Esophagus (tissue), 2 donors: ENCODE measurements around the gene PSORS1C2. TPM values are rescaled to one million over a fixed set of nuclear protein-coding genes. Genes with fewer than 3 reads are reported as not detected.
A peak's percentile ranks its signal among the peaks of the same experiment; 100 is the strongest.

Experiments used
- H3K27ac ChIP-seq, 2 donors: one replicate each; pipeline ENCODE4 v1.5.1; 2013; ENCODE audit warnings: low read depth in 2 of 2, mild to moderate bottlenecking in 2 of 2, inconsistent platforms in 1 of 2, low read length in 1 of 2, moderate library complexity in 1 of 2
- H3K27me3 ChIP-seq, 2 donors: one replicate each; pipeline ENCODE4 v1.6.1; 2013; ENCODE audit warnings: low read length in 2 of 2, control low read depth in 1 of 2, mild to moderate bottlenecking in 1 of 2; ENCODE audit not compliant: insufficient read depth in 2 of 2, control insufficient read depth in 1 of 2
- H3K36me3 ChIP-seq, 2 donors: one replicate each; pipeline ENCODE4 v1.6.1; 2013; ENCODE audit warnings: low read length in 1 of 2; ENCODE audit not compliant: control insufficient read depth in 2 of 2, insufficient read depth in 2 of 2
- H3K4me1 ChIP-seq, 2 donors: one replicate each; pipeline ENCODE4 v1.6.1; 2013; ENCODE audit warnings: low read length in 1 of 2; ENCODE audit not compliant: control insufficient read depth in 2 of 2, insufficient read depth in 2 of 2
- H3K4me3 ChIP-seq, 2 donors: one replicate each; pipeline ENCODE4 v1.5.1; 2013; ENCODE audit warnings: low read length in 2 of 2, mild to moderate bottlenecking in 2 of 2, low read depth in 1 of 2, moderate library complexity in 1 of 2
- H3K9me3 ChIP-seq, 2 donors: one replicate each; pipeline ENCODE4 v1.6.1; 2013; ENCODE audit warnings: mild to moderate bottlenecking in 2 of 2, low read depth in 1 of 2, low read length in 1 of 2, moderate library complexity in 1 of 2; ENCODE audit not compliant: control insufficient read depth in 2 of 2, insufficient read depth in 1 of 2
- WGBS, 2 donors: extraction: QIAGEN DNeasy Blood & Tissue Kit; methylation state at CpG; one replicate each; pipeline ENCODE4 v1.1.7; 2013; 5-methylcytosine and 5-hydroxymethylcytosine counted together
- polyA plus RNA-seq, 2 donors: library from polyadenylated mRNA; stranded (reverse); fragments of 200-250 nt; gene quantifications; one replicate each; pipeline ENCODE4 v1.2.3, GENCODE V29; 2013
- donor health status: healthy with polysubstance abuse.
- donor health status: Bipolar disorder and iron deficiency.

Gene PSORS1C2
- polyA plus RNA-seq, 2 donors = 0.22 to 0.81 TPM

DNA sequence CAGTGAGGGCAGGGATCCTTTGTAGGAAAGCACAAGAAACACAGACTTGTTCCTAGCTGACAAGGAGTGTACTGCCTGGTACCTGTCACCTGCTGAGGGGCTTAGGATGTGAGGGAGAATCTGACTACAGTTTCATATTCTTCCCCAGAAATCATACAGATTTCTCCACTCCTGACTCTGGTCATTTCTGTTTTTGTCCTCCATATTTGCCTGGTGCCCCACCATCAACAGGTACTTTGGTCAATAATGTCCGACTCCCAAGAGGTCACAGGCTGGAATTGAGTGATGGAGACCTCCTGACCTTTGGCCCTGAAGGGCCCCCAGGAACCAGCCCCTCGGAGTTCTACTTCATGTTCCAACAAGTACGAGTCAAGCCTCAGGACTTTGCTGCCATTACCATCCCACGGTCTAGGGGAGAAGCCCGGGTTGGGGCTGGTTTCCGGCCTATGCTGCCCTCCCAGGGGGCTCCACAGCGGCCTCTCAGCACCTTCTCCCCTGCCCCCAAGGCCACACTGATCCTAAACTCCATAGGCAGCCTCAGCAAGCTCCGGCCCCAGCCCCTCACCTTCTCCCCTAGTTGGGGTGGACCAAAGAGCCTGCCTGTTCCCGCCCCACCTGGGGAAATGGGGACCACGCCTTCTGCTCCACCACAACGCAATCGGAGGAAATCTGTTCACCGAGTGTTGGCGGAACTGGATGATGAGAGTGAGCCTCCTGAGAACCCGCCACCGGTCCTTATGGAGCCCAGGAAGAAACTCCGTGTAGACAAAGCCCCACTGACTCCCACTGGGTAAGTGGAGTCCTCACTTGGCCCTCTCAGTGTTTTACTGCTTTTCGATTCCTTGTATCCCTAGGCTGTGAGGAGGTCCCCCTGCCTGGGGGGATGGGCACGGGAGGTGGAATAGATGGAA lies 22.6 kb upstream of the PSORS1C2 start:
- 90 to 91% methylated on average over 19 of the region's 19 CpGs for WGBS, 2 donors
- Histone ChIP-seq H3K36me3 (peaks cover 0 to 1% of the 10 kb centered on the region in 2 donors), H3K4me1 (peaks cover 8 to 10% of the 10 kb centered on the region in 2 donors), H3K9me3 (no peaks in the 10 kb centered on the region), H3K4me3 (no peak overlapping the region), H3K27ac (no peak overlapping the region), H3K27me3 (no peaks in the 10 kb centered on the region)

GRCh38 chr6:31158863-31159855 lies 20.3 kb upstream of the PSORS1C2 start:
- WGBS, 2 donors = 12 to 13% methylated on average over 34 to 35 of the region's 35 CpGs
- no peaks in the 10 kb centered on the region for H3K27me3 ChIP-seq
- H3K4me3 ChIP-seq = peak overlapping the region; percentile 64 to 76
- H3K27ac ChIP-seq = peak overlapping the region in 1 of 2 donors; percentile 84
- no peaks in the 10 kb centered on the region for H3K9me3 ChIP-seq
- H3K36me3 ChIP-seq = peaks cover 0 to 7% of the 10 kb centered on the region in 2 donors
- H3K4me1 ChIP-seq = peaks cover 8 to 10% of the 10 kb centered on the region in 2 donors

DNA sequence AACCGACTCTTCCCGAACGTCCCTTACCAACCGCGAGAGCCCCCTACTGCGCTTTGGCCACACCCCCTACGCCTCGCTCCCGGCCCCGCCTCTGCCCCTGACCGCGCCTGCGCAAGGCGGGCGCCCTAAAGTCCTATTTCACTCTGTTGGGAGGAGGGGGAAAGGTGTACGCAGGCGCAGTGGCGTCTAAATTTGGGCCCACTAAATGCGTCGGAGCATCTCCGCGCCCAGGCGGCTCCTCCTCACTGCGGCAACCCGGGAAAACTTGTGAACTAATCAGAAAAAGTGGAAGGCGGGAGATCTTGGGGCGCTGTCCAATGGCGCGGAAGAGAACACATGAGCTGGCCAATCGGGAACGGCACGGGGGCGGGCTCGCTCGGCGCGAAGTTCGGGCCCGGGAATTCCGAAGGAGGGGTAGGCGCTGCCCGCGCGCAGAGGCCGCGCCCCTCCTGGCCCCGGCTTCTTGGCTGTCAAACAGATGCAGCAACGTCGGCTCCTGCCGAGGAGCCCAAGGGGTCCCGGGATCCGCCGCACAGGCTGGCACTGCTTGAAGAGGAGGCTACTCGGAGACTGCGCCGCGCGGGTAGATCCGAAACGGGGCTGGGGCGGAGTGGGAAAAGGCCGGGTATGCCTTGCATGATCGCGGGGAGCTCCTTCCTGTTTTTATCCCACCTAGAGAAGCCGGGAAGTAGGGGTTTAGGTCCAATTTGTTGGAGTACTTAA lies 19.4 kb upstream of the PSORS1C2 start, which contains the start of gene TCF19:
TCF19 (plus strand) TSS at position 450 of the 723 bp plus-strand sequence. CDS start 881 bp downstream, outside the sequence.
- peaks cover 0 to 7% of the 10 kb centered on the region in 2 donors for H3K36me3 ChIP-seq
- peak within 1 kb of the TSS; percentile 64 to 76 for H3K4me3 ChIP-seq
- 0% methylated on average over 56 to 65 of the region's 65 CpGs for WGBS, 2 donors
- H3K27ac ChIP-seq = peak within 1 kb of the TSS; percentile 84 to 85
- no peaks in the 10 kb centered on the region for H3K9me3 ChIP-seq
- H3K4me1 ChIP-seq = peaks cover 8 to 10% of the 10 kb centered on the region in 2 donors
- H3K27me3 ChIP-seq = no peaks in the 10 kb centered on the region

DNA sequence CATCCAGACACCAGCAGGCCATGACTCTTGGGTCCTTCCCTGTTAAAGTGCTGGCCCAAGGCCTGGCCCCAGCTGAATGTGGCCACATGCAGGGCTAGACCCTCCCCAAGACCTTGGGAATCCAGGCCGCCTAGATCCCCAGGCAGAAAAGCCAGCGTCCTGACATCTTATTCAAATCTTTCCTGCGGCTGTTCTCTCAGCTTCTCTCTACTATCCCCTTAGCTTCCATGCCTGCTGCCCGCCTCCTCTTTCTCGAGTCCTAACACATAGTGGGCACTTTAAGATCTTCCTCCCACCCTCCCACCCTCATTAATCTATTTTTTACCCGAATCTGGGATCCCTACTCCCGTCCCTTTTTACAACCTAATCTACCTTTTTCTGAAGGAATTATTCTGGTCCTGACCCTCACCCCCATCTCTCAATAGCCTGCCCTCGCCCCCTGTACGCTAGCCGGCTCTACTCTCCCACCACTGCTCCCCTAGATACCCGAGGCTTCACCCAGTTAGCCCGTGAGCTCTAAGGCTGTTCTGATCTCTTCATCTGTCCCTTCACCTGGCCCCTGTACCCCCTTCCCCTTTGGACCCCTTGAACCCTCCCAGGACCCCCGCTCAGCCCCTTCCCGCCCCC lies 18.8 kb upstream of the PSORS1C2 start, which contains the start of gene CCHCR1:
CCHCR1 (minus strand) TSS at position 290 of the 627 bp plus-strand sequence; CDS start at position 88, 202 bp downstream.
- H3K36me3 ChIP-seq = peaks cover 0 to 7% of the 10 kb centered on the region in 2 donors
- peaks cover 8 to 10% of the 10 kb centered on the region in 2 donors for H3K4me1 ChIP-seq
- H3K4me3 ChIP-seq = peak within 1 kb of the TSS; percentile 64 to 76
- H3K27ac ChIP-seq = peak within 1 kb of the TSS; percentile 84 to 85
- H3K9me3 ChIP-seq = no peaks in the 10 kb centered on the region
- WGBS, 2 donors = 3 to 6% methylated on average over 14 of the region's 14 CpGs
- no peaks in the 10 kb centered on the region for H3K27me3 ChIP-seq

- H3K36me3 ChIP-seq = peaks cover 0 to 7% of the 10 kb centered on the region in 2 donors
- WGBS, 2 donors = 91 to 92% methylated on average over 7 of the region's 7 CpGs
- H3K27ac ChIP-seq = no peak overlapping the region
- H3K9me3 ChIP-seq = no peaks in the 10 kb centered on the region
- H3K4me1 ChIP-seq = peaks cover 8 to 10% of the 10 kb centered on the region in 2 donors
- no peak overlapping the region for H3K4me3 ChIP-seq
- no peaks in the 10 kb centered on the region for H3K27me3 ChIP-seq
Observed at GRCh38 chr6:31156641-31157040, 17.8 kb upstream of the PSORS1C2 start.

DNA sequence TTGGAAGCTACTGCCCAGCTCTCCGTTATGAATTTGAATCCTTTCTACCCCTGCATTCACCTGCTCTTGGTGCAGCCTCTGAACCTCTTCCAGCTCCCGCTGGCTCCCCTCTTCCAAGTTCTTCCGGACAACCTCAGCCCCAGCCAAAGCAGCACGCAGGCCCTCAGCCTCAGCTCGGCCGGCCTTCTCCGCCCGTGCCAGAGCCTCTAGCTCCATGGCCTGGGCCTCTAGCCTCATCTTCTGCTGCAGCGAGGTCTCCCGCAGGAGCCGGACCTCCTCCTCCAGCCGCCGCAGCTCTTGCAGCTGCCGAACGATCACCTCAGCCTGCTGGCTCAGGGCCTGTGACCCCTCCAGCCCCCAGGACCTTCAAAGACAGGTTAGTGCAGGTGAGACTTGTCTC lies 15.6 kb upstream of the PSORS1C2 start:
- Histone ChIP-seq H3K9me3 (no peaks in the 10 kb centered on the region), H3K4me1 (peaks cover 6 to 8% of the 10 kb centered on the region in 2 donors), H3K4me3 (no peak overlapping the region), H3K27ac (no peak overlapping the region), H3K27me3 (no peaks in the 10 kb centered on the region), H3K36me3 (peaks cover 4 to 15% of the 10 kb centered on the region in 2 donors)
- WGBS, 2 donors = 95% methylated on average over 15 of the region's 15 CpGs

- Histone ChIP-seq H3K4me3 (no peak overlapping the region), H3K36me3 (peaks cover 4 to 19% of the 10 kb centered on the region in 2 donors), H3K9me3 (no peaks in the 10 kb centered on the region), H3K27ac (no peak overlapping the region), H3K27me3 (no peaks in the 10 kb centered on the region), H3K4me1 (peaks cover 2 to 5% of the 10 kb centered on the region in 2 donors)
- WGBS, 2 donors = 85 to 89% methylated on average over 7 of the region's 7 CpGs
Observed at GRCh38 chr6:31152781-31153180, 13.9 kb upstream of the PSORS1C2 start.

DNA sequence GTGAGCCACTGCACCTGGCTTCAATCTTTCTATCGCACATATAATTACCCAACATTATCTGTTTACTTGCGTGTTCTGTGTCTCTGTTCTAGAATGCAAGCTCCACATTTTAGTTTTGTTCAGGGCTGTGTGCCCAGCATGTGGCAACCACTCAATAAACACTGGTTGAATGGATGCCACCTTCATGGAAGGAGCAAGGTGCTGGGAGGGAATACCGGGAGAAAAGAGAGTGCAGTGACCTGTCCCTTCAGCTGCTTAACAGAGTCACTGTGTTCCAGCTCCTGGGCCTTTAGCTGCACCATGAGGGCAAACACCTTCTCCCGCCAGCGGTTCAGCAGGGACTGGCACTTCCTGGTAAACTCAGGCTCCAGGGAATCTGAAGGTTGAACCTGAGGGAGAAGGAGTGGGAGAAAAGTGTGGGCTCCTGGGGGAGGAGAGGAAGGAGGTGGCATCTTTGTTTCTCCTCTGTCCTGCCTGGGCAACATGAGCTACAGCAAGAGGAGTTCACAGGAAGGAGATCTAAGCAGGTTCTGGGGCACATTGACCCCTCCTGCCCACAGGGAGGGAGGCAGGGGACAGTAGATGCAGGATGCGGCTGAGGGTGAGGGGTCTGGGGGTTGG lies 11.1 kb upstream of the PSORS1C2 start:
- Histone ChIP-seq H3K27me3 (no peaks in the 10 kb centered on the region), H3K27ac (no peak overlapping the region), H3K4me1 (no peaks in the 10 kb centered on the region), H3K4me3 (no peak overlapping the region), H3K36me3 (peaks cover 4 to 19% of the 10 kb centered on the region in 2 donors), H3K9me3 (no peaks in the 10 kb centered on the region)
- WGBS, 2 donors = 85 to 93% methylated on average over 6 of the region's 6 CpGs
